ENCODE results near the gene NDUFS2.

GRCh38 chr1:161173711-161174110 lies 28.5 kb upstream of the NDUFS2 start:
- no peak for TF ChIP-seq POLR2A (IDR thresholded peaks at IDR 0.05)
- TF ChIP-seq, protein P1, sequence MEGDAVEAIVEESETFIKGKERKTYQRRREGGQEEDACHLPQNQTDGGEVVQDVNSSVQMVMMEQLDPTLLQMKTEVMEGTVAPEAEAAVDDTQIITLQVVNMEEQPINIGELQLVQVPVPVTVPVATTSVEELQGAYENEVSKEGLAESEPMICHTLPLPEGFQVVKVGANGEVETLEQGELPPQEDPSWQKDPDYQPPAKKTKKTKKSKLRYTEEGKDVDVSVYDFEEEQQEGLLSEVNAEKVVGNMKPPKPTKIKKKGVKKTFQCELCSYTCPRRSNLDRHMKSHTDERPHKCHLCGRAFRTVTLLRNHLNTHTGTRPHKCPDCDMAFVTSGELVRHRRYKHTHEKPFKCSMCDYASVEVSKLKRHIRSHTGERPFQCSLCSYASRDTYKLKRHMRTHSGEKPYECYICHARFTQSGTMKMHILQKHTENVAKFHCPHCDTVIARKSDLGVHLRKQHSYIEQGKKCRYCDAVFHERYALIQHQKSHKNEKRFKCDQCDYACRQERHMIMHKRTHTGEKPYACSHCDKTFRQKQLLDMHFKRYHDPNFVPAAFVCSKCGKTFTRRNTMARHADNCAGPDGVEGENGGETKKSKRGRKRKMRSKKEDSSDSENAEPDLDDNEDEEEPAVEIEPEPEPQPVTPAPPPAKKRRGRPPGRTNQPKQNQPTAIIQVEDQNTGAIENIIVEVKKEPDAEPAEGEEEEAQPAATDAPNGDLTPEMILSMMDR (IDR thresholded peaks at IDR 0.05): no peak
